K562 (cell line): Measurements from ENCODE around the gene LRRK1. TPM values are rescaled to one million over a fixed set of nuclear protein-coding genes. Genes with fewer than 3 reads are reported as not detected.

Source experiments
- ATAC-seq: fragments of 200-7000 bp; cut with Tn5 transposase; 3 replicates; pipeline ENCODE4 v1.9.1; 2020; ENCODE audit warnings: moderate library complexity
- BruUV-seq: library from RNA; stranded (reverse); fragments of 400-500 nt; replicated peaks from 2 replicates; lab custom pipeline; 2021; lab: Mats Ljungman, UMichigan
- CTCF ChIA-PET: fragments of 300-600 bp; formaldehyde crosslinking; extraction: SDS; loops from one replicate; lab custom pipeline; 2021; ENCODE audit warnings: low intra/inter-chr PET ratio; lab: Yijun Ruan, JAX
- POLR2A ChIA-PET: fragments of 300-600, 350-650 bp; sonication (Branson Sonifier 250); formaldehyde crosslinking; extraction: SDS; loops from one replicate; lab custom pipeline; 2021; ENCODE audit warnings: antibody characterized with exemption, inconsistent platforms; lab: Yijun Ruan, JAX
- DNase-seq, 4 experiments: peaks; one replicate each; pipeline versions ENCODE4 v3.0.0 to v3.0.0-alpha.2; 2011 to 2018; ENCODE audit warnings: low spot score in 3 of 4, mixed read lengths in 3 of 4; ENCODE audit errors: extremely low read depth in 1 of 4
- FAIRE-seq: peaks from 2 replicates; lab custom pipeline; 2011; peaks lifted over from hg19 to GRCh38; lab: Jason Lieb, UNC
- H2AFZ ChIP-seq: 2 replicates; pipeline ENCODE4 v1.6.0; 2011; ENCODE audit warnings: low read depth, low read length, control low read depth, inconsistent platforms
- H3K27ac ChIP-seq: fragments of 200-600 bp; 3 replicates; pipeline ENCODE4 v1.8.0; 2011; ENCODE audit warnings: low read depth, mild to moderate bottlenecking, control low read depth, inconsistent platforms, low read length, moderate library complexity, mixed read lengths; ENCODE audit errors: extremely low read depth
- H3K27me3 ChIP-seq, 2 experiments: fragments of 300-600 bp in 1 of 2; 2 replicates in 1 of 2; 3 replicates in 1 of 2; pipeline versions ENCODE4 v1.6.0 to v1.8.0; 2011; ENCODE audit warnings: inconsistent platforms in 2 of 2, low read length in 2 of 2, mild to moderate bottlenecking in 1 of 2, mixed read lengths in 1 of 2, moderate library complexity in 1 of 2; ENCODE audit not compliant: control insufficient read depth in 2 of 2, insufficient read depth in 2 of 2
- H3K36me3 ChIP-seq: fragments of 300-600 bp; 3 replicates; pipeline ENCODE4 v1.8.0; 2011; ENCODE audit warnings: mild to moderate bottlenecking, low read length, inconsistent platforms; ENCODE audit not compliant: control insufficient read depth, insufficient read depth
- H3K4me1 ChIP-seq, 2 experiments: fragments of 200-600 bp in 1 of 2; replicated peaks in 1 of 2; 2 replicates in 1 of 2; 3 replicates in 1 of 2; pipeline versions ENCODE4 v1.5.1 to v1.8.0; 2011; ENCODE audit warnings: inconsistent platforms in 2 of 2, low read length in 2 of 2, mild to moderate bottlenecking in 1 of 2, mixed read lengths in 1 of 2, moderate library complexity in 1 of 2; ENCODE audit not compliant: control insufficient read depth in 2 of 2, insufficient read depth in 2 of 2
- H3K4me2 ChIP-seq: 2 replicates; pipeline ENCODE4 v1.6.1; 2011; ENCODE audit warnings: low read length, control low read depth, inconsistent platforms, mixed read lengths; ENCODE audit not compliant: insufficient read depth
- H3K4me3 ChIP-seq: fragments of 200-600 bp; sonication (generic), shearing (Covaris generic); 2 replicates; pipeline ENCODE4 v1.5.1; 2016; ENCODE audit warnings: control low read depth, inconsistent platforms
- H3K79me2 ChIP-seq: fragments of 200-600 bp; 3 replicates; pipeline ENCODE4 v1.8.0; 2011; ENCODE audit warnings: low read length, inconsistent platforms; ENCODE audit not compliant: control insufficient read depth, insufficient read depth
- H3K9ac ChIP-seq, 2 experiments: 2 replicates each; pipeline versions ENCODE4 v1.6.0 to v1.6.1; 2011; ENCODE audit warnings: low read depth in 2 of 2, low read length in 2 of 2, control low read depth in 1 of 2, inconsistent platforms in 1 of 2, mild to moderate bottlenecking in 1 of 2, mixed read lengths in 1 of 2; ENCODE audit not compliant: insufficient read depth in 1 of 2
- H3K9me1 ChIP-seq: one replicate; pipeline ENCODE4 v1.6.0; 2011; ENCODE audit warnings: inconsistent platforms, mild to moderate bottlenecking, low read length, moderate library complexity; ENCODE audit not compliant: control insufficient read depth, insufficient read depth
- H3K9me3 ChIP-seq: replicated peaks from 2 replicates; pipeline ENCODE4 v1.5.1; 2011; ENCODE audit warnings: low read depth, low read length, inconsistent platforms; ENCODE audit not compliant: control insufficient read depth, insufficient read depth
- H4K20me1 ChIP-seq: replicated peaks from 2 replicates; pipeline ENCODE4 v1.6.1; 2011; ENCODE audit warnings: low read length, inconsistent platforms, mixed read lengths; ENCODE audit not compliant: control insufficient read depth, insufficient read depth
- CBX5 ChIP-seq: IDR thresholded peaks from 2 replicates; pipeline ENCODE4 v1.6.1; 2014; ENCODE audit warnings: low read depth, borderline replicate concordance
- CEBPG ChIP-seq, 3 experiments: fragments of 200-800 bp in 1 of 3; sonication (Bioruptor generic) in 1 of 3; sonication (generic) in 1 of 3; formaldehyde crosslinking in 1 of 3; IDR thresholded peaks in 2 of 3; conservative IDR thresholded peaks in 1 of 3; 2 replicates each; pipeline versions ENCODE4 v1.6.1 to v1.8.0; 2016 to 2022; ENCODE audit warnings: missing compliant biosample characterization in 2 of 3, missing genetic modification characterization in 2 of 3, mild to moderate bottlenecking in 1 of 3, missing genetic modification reagents in 1 of 3
- EGR1 ChIP-seq: fragments of 450-650 bp; conservative IDR thresholded peaks from 2 replicates; pipeline ENCODE4 v1.6.1; 2017; ENCODE audit warnings: mild to moderate bottlenecking
- FUS ChIP-seq: fragments of 200-400 bp; formaldehyde crosslinking; optimal IDR thresholded peaks from 2 replicates; pipeline ENCODE3; 2017; ENCODE audit warnings: low read depth, low read length
- HMG20B ChIP-seq: fragments of 250-450 bp; sonication (Bioruptor Pico); IDR thresholded peaks from 2 replicates; pipeline ENCODE4 v1.5.0; 2021; ENCODE audit warnings: mild to moderate bottlenecking
- ILK ChIP-seq: fragments of 450-650 bp; IDR thresholded peaks from 2 replicates; pipeline ENCODE4 v1.6.1; 2016; ENCODE audit warnings: missing genetic modification characterization, low read depth, mild to moderate bottlenecking, missing compliant biosample characterization, moderate library complexity, borderline replicate concordance
- MAFG ChIP-seq: fragments of 450-650 bp; conservative IDR thresholded peaks from 2 replicates; pipeline ENCODE4 v1.6.1; 2016; ENCODE audit warnings: missing genetic modification characterization, missing compliant biosample characterization
- NCOA6 ChIP-seq: fragments of 450-650 bp; IDR thresholded peaks from 2 replicates; pipeline ENCODE4 v1.6.1; 2017; ENCODE audit warnings: mild to moderate bottlenecking
- NR4A1 ChIP-seq, 2 experiments: fragments of 250-450 bp in 1 of 2; fragments of 450-650 bp in 1 of 2; sonication (Bioruptor Pico) in 1 of 2; IDR thresholded peaks; 2 replicates each; pipeline versions ENCODE4 v1.4.0 to v1.6.1; 2016 to 2020; ENCODE audit warnings: mild to moderate bottlenecking in 2 of 2, missing compliant biosample characterization in 1 of 2, missing genetic modification characterization in 1 of 2, moderate library complexity in 1 of 2
- SLC30A9 ChIP-seq: fragments of 250-450 bp; sonication (Bioruptor Pico); IDR thresholded peaks from 2 replicates; pipeline ENCODE4 v1.8.0; 2022; ENCODE audit warnings: mild to moderate bottlenecking, moderate library complexity
- SRSF7 ChIP-seq: fragments of 200-400 bp; formaldehyde crosslinking; optimal IDR thresholded peaks from 2 replicates; pipeline ENCODE3; 2017; ENCODE audit warnings: mild to moderate bottlenecking, low read depth, low read length
- TAL1 ChIP-seq: fragments of 450-650 bp; IDR thresholded peaks from 2 replicates; pipeline ENCODE4 v1.6.1; 2016; ENCODE audit warnings: mild to moderate bottlenecking
- TSC22D4 ChIP-seq: fragments of 450-650 bp; IDR thresholded peaks from 2 replicates; pipeline ENCODE4 v1.6.1; 2016; ENCODE audit warnings: missing genetic modification characterization, missing biosample characterization, control low read depth
- ZNF239 ChIP-seq: fragments of 250-450 bp; sonication (Bioruptor Pico); IDR thresholded peaks from 2 replicates; pipeline ENCODE4 v1.4.0; 2020; ENCODE audit warnings: mild to moderate bottlenecking
- ZNF584 ChIP-seq: fragments of 200-800 bp; sonication (Bioruptor generic); IDR thresholded peaks from 2 replicates; pipeline ENCODE4 v1.6.1; 2016; ENCODE audit warnings: low read depth, mild to moderate bottlenecking, missing genetic modification characterization, missing compliant biosample characterization
- ZNF699 ChIP-seq: fragments of 250-450 bp; sonication (Bioruptor Pico); IDR thresholded peaks from 2 replicates; pipeline ENCODE4 v1.8.0; 2021; ENCODE audit warnings: mild to moderate bottlenecking, moderate library complexity; ENCODE audit not compliant: insufficient replicate concordance
- ZNF830 ChIP-seq: fragments of 250-450 bp; sonication (Bioruptor Pico); IDR thresholded peaks from 2 replicates; pipeline ENCODE4 v1.5.0; 2021; ENCODE audit warnings: mild to moderate bottlenecking
- WGBS: fragments of 100-300 bp; shearing (Covaris generic); methylation state at CpG from one replicate; pipeline ENCODE4 v1.1.6; 2016; ENCODE audit warnings: low coverage, mixed read lengths; ENCODE audit not compliant: insufficient coverage; ENCODE audit errors: missing lambda C conversion rate; 5-methylcytosine and 5-hydroxymethylcytosine counted together
- in situ Hi-C: fragments of 300-500 bp; cut with MboI; formaldehyde crosslinking; loops from 4 replicates; pipeline ENCODE4 v1.15.0; 2018; ENCODE audit warnings: inconsistent platforms, mixed read lengths
- intact Hi-C: fragments of 100-400 bp; cut with micrococcal nuclease; formaldehyde crosslinking; loops from 2 replicates; pipeline ENCODE4 v1.14.2; 2022
- polyA plus RNA-seq, 8 experiments: library from polyadenylated mRNA; depleted of rRNA in 4 of 8; stranded (reverse) in 5 of 8; unstranded in 3 of 8; fragments of >200 nt; fragmentation: Nextera tagmentation in 2 of 8; fragmentation: Illumina TruSeq in 1 of 8; extraction: Ambion mirVana in 2 of 8; extraction: Trizol in 1 of 8; gene quantifications; 2 replicates each; pipeline versions ENCODE4 v1.2.1 to v1.2.3, GENCODE V29; 2011 to 2014; ENCODE audit warnings: inconsistent platforms in 1 of 8, missing spikeins in 1 of 8
- total RNA-seq, 7 experiments: library from RNA; depleted of rRNA in 6 of 7; stranded (reverse); fragments of >200 nt in 6 of 7; fragmentation: Illumina TruSeq in 2 of 7; extraction: Trizol in 2 of 7; gene quantifications; 2 replicates each; pipeline versions ENCODE4 v1.2.1 to v1.2.3, GENCODE V29; 2011 to 2021; ENCODE audit warnings: low replicate concordance in 1 of 7
- TF ChIP-seq, protein P1 (sequence below): fragments of 250-450 bp; sonication (Bioruptor Pico); IDR thresholded peaks from 2 replicates; pipeline ENCODE4 v1.8.0; 2022; ENCODE audit warnings: moderate library complexity, mild to moderate bottlenecking, inconsistent platforms
- TF ChIP-seq, protein P2 (sequence below): sonication (generic); formaldehyde crosslinking; IDR thresholded peaks from 2 replicates; pipeline ENCODE4 v1.9.0; 2022; ENCODE audit warnings: mild to moderate bottlenecking, missing genetic modification reagents
- TF ChIP-seq, protein P3 (sequence below): fragments of 250-450 bp; sonication (Bioruptor Pico); IDR thresholded peaks from 2 replicates; pipeline ENCODE4 v1.5.0; 2021

The LRRK1 gene
- total and polyA plus RNA-seq, 9 of the 15 experiments (the other 6 are each of a cell fraction or from before 2014, with no cell fraction given): 0.01 to 1.5 (median 0.11) TPM

DNA sequence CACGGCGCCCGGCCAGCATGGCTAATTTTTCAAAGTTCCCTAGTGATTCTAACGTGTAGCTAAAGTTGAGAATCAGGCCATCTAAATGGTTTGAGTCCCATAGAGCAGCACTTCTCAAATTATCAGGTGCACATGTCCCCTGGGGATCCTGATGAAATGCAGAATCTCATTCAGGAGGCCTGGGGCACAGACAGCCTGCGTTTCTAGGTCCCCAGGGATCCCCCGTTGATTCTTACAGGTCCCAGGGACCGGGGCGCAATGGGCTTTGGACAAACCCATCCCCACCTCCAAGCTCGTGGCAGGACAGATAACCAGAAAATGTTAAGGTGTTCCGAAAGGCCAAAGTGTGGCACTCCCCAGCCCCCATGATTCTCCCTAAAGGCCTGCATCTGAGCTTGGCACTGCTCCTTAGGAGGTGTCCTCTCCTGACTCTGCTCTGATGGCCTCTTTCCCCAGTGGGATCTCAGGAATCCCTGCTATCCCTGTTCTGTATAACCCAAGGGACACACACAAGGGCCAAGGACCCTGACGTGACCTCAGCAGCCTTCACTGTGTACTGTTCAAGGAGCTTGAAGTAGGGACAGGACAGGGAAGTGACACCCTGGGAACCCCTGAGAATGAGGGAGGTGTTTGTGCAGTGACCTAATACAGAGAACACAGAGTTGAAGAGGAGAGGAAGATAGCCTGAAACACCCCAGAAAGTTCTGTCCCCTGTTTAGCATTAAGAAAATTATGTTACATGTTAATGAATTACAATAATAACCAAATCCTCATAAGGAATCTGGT, 8.0 kb downstream of the LRRK1 start:
- H3K4me3 ChIP-seq: no peak overlapping the region
- H3K27me3 ChIP-seq: peaks cover 12 to 67% of the 10 kb centered on the region in 2 experiments
- in situ Hi-C loops: no loop called here
- H3K9me1 ChIP-seq: no peaks in the 10 kb centered on the region
- intact Hi-C loops: no loop called here
- H3K27ac ChIP-seq: no peak overlapping the region
- H3K9me3 ChIP-seq: no peaks in the 10 kb centered on the region
- ChIA-PET CTCF (no interaction called here), POLR2A (no interaction called here)
- H3K4me2 ChIP-seq: no peak overlapping the region
- no peaks in the 10 kb centered on the region for H4K20me1 ChIP-seq
- H3K9ac ChIP-seq: no peak overlapping the region
- no peaks in the 10 kb centered on the region for H3K79me2 ChIP-seq
- ATAC-seq: no peak
- DNase-seq: no peak
- TF ChIP-seq NR4A1 (CRISPR knock-in tag; IDR thresholded peaks at IDR 0.05) (no peak), NR4A1 (tag; IDR thresholded peaks at IDR 0.05) (no peak), ZNF239 (CRISPR knock-in tag) (no peak), FUS (no peak), SRSF7 (no peak), SLC30A9 (CRISPR knock-in tag) (no peak), ZNF830 (CRISPR knock-in tag) (no peak), ILK (tag) (no peak), CEBPG (CRISPR knock-in tag; IDR thresholded peaks at IDR 0.05) (no peak), CEBPG (tag; conservative IDR thresholded peaks at IDR 0.05 in 1 of 2, IDR thresholded peaks at IDR 0.05 in 1 of 2) (no peak), TSC22D4 (no peak), CBX5 (no peak), TAL1 (no peak), NCOA6 (no peak), HMG20B (no peak), ZNF699 (no peak), ZNF584 (CRISPR knock-in tag) (no peak), MAFG (tag) (no peak), EGR1 (no peak)
- TF ChIP-seq, protein P1, sequence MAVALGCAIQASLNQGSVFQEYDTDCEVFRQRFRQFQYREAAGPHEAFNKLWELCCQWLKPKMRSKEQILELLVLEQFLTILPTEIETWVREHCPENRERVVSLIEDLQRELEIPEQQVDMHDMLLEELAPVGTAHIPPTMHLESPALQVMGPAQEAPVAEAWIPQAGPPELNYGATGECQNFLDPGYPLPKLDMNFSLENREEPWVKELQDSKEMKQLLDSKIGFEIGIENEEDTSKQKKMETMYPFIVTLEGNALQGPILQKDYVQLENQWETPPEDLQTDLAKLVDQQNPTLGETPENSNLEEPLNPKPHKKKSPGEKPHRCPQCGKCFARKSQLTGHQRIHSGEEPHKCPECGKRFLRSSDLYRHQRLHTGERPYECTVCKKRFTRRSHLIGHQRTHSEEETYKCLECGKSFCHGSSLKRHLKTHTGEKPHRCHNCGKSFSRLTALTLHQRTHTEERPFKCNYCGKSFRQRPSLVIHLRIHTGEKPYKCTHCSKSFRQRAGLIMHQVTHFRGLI: no peak
- TF ChIP-seq, protein P2, sequence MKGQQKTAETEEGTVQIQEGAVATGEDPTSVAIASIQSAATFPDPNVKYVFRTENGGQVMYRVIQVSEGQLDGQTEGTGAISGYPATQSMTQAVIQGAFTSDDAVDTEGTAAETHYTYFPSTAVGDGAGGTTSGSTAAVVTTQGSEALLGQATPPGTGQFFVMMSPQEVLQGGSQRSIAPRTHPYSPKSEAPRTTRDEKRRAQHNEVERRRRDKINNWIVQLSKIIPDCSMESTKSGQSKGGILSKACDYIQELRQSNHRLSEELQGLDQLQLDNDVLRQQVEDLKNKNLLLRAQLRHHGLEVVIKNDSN: no peak
- TF ChIP-seq, protein P3, sequence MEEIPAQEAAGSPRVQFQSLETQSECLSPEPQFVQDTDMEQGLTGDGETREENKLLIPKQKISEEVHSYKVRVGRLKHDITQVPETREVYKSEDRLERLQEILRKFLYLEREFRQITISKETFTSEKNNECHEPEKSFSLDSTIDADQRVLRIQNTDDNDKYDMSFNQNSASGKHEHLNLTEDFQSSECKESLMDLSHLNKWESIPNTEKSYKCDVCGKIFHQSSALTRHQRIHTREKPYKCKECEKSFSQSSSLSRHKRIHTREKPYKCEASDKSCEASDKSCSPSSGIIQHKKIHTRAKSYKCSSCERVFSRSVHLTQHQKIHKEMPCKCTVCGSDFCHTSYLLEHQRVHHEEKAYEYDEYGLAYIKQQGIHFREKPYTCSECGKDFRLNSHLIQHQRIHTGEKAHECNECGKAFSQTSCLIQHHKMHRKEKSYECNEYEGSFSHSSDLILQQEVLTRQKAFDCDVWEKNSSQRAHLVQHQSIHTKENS (CRISPR knock-in tag): no peak
- no peaks in the 10 kb centered on the region for H3K4me1 ChIP-seq
- no peak for FAIRE-seq
- 5% methylated on average over 11 of the region's 11 CpGs for WGBS
- H3K36me3 ChIP-seq: no peaks in the 10 kb centered on the region
- no TSS peak for BruUV-seq
- no peak overlapping the region for H2AFZ ChIP-seq
